HG03108 (cell line): ENCODE data around the gene EMC8.

Experiments
- ATAC-seq: cut with Tn5 transposase; IDR thresholded peaks from one replicate; pipeline ENCODE4 v1.9.1; 2021; ENCODE audit warnings: moderate library complexity; ENCODE audit not compliant: unreplicated experiment

Gene EMC8

GRCh38 chr16:85759136-85759535, 40.2 kb downstream of the EMC8 start:
- no peak for ATAC-seq

- ATAC-seq = peak; percentile 25
These were observed 42.0 kb downstream of the EMC8 start for GRCh38 chr16:85757341-85757822.

GRCh38 chr16:85755929-85756768, 43.2 kb downstream of the EMC8 start:
- peak; percentile 34 for ATAC-seq

GRCh38 chr16:85754413-85754812, 44.9 kb downstream of the EMC8 start:
- no peak for ATAC-seq

- ATAC-seq = no peak
These were observed 45.4 kb downstream of the EMC8 start for GRCh38 chr16:85753976-85754375.

GRCh38 chr16:85753559-85753958, 45.8 kb downstream of the EMC8 start:
- ATAC-seq = no peak

GRCh38 chr16:85752511-85753420, 46.6 kb downstream of the EMC8 start:
- no peak for ATAC-seq

GRCh38 chr16:85751698-85752501, 47.4 kb downstream of the EMC8 start:
- ATAC-seq = no peak

- ATAC-seq = no peak
These were observed 48.3 kb downstream of the EMC8 start, which contains the start of gene C16orf74 for GRCh38 chr16:85750827-85751697. C16orf74 (minus strand) TSS chr16:85751096; CDS start chr16:85735217, 15,879 bp downstream.

- ATAC-seq = peak; percentile 20
These were observed 49.1 kb downstream of the EMC8 start for GRCh38 chr16:85750146-85750826.

GRCh38 chr16:85749771-85750145, 49.6 kb downstream of the EMC8 start:
- ATAC-seq = no peak

GRCh38 chr16:85746460-85747215, 52.7 kb downstream of the EMC8 start:
- no peak for ATAC-seq

- ATAC-seq = no peak
These were observed 60.2 kb downstream of the EMC8 start for GRCh38 chr16:85738923-85739715.

- no peak for ATAC-seq
These were observed 62.4 kb downstream of the EMC8 start for GRCh38 chr16:85736921-85737320.

GRCh38 chr16:85735946-85736345, 63.4 kb downstream of the EMC8 start:
- no peak for ATAC-seq

- ATAC-seq = peak; percentile 85
These were observed 64.1 kb downstream of the EMC8 start for GRCh38 chr16:85735225-85735635.

GRCh38 chr16:85734311-85735017, 64.9 kb downstream of the EMC8 start:
- ATAC-seq = no peak
